GM18508 (cell line): ENCODE measurements around the gene SHC3.

Source experiments
- ATAC-seq: cut with Tn5 transposase; IDR thresholded peaks from one replicate; pipeline ENCODE4 v1.9.1; 2021; ENCODE audit warnings: moderate number of reproducible peaks; ENCODE audit not compliant: insufficient read depth, unreplicated experiment

SHC3 gene

GRCh38 chr9:89115426-89115825, 63.2 kb downstream of the SHC3 start:
- no peak for ATAC-seq

DNA sequence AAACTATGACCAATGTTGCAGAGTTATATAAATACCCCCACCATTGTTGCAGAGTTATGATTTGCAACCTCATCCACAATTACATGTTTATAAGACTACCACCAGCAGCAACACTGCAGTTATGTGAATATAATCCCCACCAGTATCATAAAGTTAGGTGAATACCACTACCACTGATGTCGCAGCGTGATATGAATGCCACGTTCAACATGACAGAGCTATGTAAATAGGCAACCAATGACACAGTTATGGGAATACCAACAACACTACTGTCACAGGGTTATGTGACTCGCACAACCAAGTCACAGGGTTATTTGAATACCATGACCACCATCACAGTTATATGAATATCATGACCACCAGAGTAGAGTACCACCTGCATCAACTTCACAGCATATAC, 63.9 kb downstream of the SHC3 start:
- no peak for ATAC-seq

DNA sequence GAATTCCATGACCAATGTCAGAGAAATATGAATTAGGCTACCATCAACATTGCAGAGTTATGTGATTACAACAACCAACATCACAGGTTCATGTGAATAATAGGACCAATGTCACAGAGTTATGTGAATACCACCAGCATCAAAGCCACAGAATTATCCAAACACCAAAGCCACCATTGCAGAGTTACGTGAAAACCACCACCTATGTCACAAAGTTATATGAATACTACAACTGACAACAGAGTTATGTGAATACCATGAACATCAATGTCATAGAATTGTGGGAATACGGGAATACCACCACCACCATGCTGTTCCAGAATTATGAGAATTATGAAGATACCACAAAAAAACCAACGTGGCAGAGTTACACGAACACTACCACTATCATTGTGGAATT, 64.8 kb downstream of the SHC3 start:
- ATAC-seq = no peak

GRCh38 chr9:89112243-89112642, 66.4 kb downstream of the SHC3 start:
- no peak for ATAC-seq

- no peak for ATAC-seq
Observed at GRCh38 chr9:89109666-89110065, 69.0 kb downstream of the SHC3 start.

DNA sequence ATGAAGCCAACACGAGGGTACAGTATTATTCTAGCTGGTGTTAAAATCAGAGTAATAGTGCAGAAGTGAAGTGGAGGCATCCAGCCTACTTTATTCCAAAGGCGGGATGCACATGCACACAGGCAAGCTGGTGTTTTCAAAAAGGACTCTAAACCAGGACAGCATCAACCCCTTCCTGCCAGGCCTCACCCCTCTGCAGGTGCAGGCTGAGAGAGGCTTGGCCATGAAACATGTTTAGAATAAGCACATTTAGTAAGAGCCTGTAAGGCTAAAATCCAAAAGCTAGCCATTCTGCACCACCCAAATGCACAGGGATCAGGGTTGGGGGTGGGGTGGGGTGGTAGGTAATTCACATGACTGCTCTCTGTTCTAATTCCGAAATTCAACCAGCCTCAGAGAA, 71.2 kb downstream of the SHC3 start:
- no peak for ATAC-seq

GRCh38 chr9:89106224-89106851, 72.3 kb downstream of the SHC3 start:
- ATAC-seq = no peak

GRCh38 chr9:89104821-89105220, 73.8 kb downstream of the SHC3 start:
- no peak for ATAC-seq

- ATAC-seq = no peak
Observed at GRCh38 chr9:89097219-89097618, 81.4 kb downstream of the SHC3 start.

- no peak for ATAC-seq
Observed at GRCh38 chr9:89096807-89097206, 81.8 kb downstream of the SHC3 start.

DNA sequence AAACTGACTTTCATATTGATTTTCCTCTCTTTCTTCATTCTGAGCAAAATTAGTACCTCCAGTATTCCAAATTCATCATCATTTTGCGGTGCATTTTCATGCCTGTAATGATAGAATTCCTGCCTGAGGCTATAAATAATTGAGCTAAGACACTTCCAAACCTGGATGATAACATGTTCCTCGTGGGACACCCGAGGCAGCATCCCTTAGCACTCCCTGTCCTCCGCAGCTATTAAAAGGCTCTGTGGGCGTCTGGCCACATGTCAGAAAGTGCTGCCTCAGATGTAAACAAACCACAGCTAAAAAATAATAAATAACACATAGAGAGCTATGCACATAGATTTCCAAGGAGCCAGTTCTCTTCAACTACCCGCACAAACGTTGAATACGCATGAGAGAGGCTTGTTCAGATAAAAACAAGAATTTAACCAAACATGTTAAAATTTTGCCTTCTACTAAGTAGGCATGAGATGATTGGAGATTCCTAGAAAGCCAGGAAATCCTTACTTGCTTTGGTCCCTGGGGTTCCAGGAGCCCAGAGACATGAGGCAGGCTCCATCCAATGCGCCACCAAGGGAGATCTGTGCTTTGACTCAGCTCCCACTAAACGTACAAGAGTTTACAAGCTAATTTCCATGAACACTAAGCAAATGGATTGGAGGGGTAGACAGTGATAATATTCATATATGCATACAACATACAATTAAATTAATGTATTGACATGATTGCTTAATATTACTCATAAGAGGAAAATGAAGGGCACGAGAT, 82.7 kb downstream of the SHC3 start:
- no peak for ATAC-seq

- ATAC-seq = no peak
Observed at GRCh38 chr9:89093201-89093975, 85.2 kb downstream of the SHC3 start.

GRCh38 chr9:89089176-89089575, 89.4 kb downstream of the SHC3 start:
- no peak for ATAC-seq

DNA sequence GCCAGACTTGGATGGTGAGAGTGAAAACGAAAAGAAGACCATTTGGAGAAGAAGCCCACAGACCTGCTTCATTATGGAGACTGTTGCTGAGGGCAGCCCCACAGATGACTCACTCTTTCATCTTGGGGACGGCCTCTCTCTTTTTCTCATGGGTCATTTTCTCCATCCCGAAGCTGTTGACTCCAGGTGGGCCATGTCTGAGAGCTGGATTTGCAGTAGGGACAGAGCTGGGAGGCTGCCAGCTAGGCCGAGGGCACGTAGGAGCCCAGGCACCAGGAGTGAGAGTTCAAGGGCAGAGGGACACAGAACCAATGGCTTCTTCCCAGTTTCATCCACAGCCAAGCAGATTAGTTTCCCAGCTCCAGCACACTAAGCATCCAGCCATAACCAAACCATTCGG, 95.0 kb downstream of the SHC3 start:
- ATAC-seq = no peak

GRCh38 chr9:89080193-89080592, 98.4 kb downstream of the SHC3 start:
- no peak for ATAC-seq

DNA sequence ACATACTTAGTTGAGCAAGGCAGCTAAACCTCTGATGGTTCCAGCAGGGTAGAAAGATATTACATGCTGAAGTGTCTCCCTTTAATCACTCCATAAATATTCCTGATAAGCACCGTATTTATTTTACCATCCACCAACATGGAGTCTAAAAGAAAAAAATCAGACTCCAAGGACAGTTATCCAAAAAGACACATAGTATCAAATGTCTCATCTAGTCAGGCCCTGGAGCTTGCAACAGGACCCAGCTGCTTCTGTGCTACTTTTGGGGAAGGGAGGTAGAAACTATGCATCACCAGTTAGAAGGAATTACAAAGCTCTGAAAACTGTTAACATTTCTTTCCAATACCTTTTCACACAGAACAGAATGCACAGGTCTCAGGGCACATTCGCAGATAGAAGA, 99.2 kb downstream of the SHC3 start:
- no peak for ATAC-seq

DNA sequence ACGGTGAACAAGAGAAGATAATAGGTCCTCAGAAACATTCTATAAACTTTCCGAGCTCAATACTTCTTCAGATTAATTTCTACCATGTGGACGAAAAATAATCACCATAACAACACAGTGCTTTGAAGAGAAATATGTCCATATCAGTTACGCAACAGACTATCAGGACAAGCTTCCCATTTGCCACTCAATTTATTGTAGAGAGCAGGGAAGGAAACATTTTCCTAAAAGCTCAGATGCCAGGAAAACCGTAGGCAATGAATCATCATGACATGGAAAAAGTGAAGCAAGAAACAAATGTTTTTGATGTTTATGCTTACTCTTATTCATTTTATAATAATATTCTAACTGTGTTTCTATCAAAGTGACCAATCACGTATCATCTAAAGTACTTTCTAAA, 99.8 kb downstream of the SHC3 start:
- ATAC-seq = no peak

DNA sequence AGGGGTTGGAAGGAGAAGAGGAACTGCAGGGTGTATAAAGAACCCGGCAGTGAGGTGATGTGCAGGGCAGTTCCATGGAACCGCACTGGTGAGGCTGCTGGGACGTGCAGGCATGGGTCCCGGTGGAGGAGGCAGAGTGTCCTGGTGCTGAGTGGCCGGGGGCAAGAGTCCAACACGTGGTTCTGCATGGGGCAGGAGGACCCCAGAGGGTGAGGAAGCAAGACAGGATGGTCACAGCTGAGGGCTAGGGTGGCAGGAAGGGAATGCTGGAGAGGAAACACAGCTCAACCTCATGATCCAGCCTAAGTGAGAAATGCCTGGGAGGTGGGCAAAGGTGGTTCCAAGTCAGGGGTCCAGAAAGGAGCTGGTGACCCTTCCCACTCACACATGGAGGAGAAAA, 100.2 kb downstream of the SHC3 start:
- no peak for ATAC-seq

GRCh38 chr9:89077519-89077918, 101.1 kb downstream of the SHC3 start:
- ATAC-seq = no peak

DNA sequence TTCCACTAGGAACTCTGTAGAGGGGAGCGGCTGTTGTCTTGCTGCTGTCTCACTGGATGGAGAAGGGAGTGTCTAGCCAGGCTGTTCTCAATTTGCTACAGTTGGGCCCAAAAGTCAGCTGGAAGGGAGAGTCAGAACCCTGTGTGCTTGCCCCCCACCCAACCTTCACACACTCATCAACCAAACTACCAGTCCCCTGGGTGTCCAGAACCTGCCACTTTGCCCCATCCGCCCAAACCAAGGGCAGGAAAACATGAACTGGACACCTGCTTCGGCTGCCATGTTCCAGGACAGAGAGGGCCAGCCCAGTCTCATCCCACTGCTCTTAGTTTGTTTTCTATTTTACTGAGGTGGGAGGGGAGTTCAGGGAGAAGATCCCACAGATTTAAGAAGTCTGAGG, 105.2 kb downstream of the SHC3 start:
- no peak for ATAC-seq

- no peak for ATAC-seq
Observed at GRCh38 chr9:89071591-89071990, 107.0 kb downstream of the SHC3 start.
